MV-4-11 (cell line): Measurements from ENCODE around the gene ETV6.
A peak's percentile ranks its signal among the peaks of the same experiment; 100 is the strongest.
"Not testable (repeated sequence)": the region's sequence is repeated elsewhere in the genome, so short reads cannot be mapped to it uniquely, and the experiment has no call there.

Experiments used
- DNase-seq: peaks from one replicate; lab custom pipeline; 2025; lab: John Stamatoyannopoulos, UW

ETV6 gene

GRCh38 chr12:11668611-11669010 lies 19.1 kb downstream of the ETV6 start:
- DNase-seq = no peak

GRCh38 chr12:11669348-11669747 lies 19.9 kb downstream of the ETV6 start:
- no peak for DNase-seq

GRCh38 chr12:11672256-11673191 lies 23.1 kb downstream of the ETV6 start:
- DNase-seq = no peak

- no peak for DNase-seq
Observed at GRCh38 chr12:11673666-11674461, 24.4 kb downstream of the ETV6 start.

GRCh38 chr12:11674894-11675390 lies 25.5 kb downstream of the ETV6 start:
- no peak for DNase-seq

- no peak for DNase-seq
Observed at GRCh38 chr12:11676052-11676451, 26.6 kb downstream of the ETV6 start.

GRCh38 chr12:11677093-11677492 lies 27.6 kb downstream of the ETV6 start:
- no peak for DNase-seq

GRCh38 chr12:11677752-11678151 lies 28.3 kb downstream of the ETV6 start:
- no peak for DNase-seq

- DNase-seq = no peak
Observed at GRCh38 chr12:11678781-11679180, 29.3 kb downstream of the ETV6 start.

GRCh38 chr12:11681207-11681606 lies 31.7 kb downstream of the ETV6 start:
- DNase-seq = no peak

GRCh38 chr12:11681695-11682094 lies 32.2 kb downstream of the ETV6 start:
- not testable (repeated sequence) for DNase-seq

- no peak for DNase-seq
Observed at GRCh38 chr12:11684393-11684792, 34.9 kb downstream of the ETV6 start.

GRCh38 chr12:11684811-11685210 lies 35.3 kb downstream of the ETV6 start:
- DNase-seq = no peak

- peak; percentile 77 for DNase-seq
Observed at GRCh38 chr12:11685316-11685715, 35.8 kb downstream of the ETV6 start.

- no peak for DNase-seq
Observed at GRCh38 chr12:11685716-11686115, 36.2 kb downstream of the ETV6 start.

GRCh38 chr12:11686120-11686519 lies 36.6 kb downstream of the ETV6 start:
- DNase-seq = no peak

- no peak for DNase-seq
Observed at GRCh38 chr12:11687528-11687927, 38.1 kb downstream of the ETV6 start.

GRCh38 chr12:11688379-11688778 lies 38.9 kb downstream of the ETV6 start:
- no peak for DNase-seq

- DNase-seq = no peak
Observed at GRCh38 chr12:11688831-11689230, 39.4 kb downstream of the ETV6 start.

- DNase-seq = no peak
Observed at GRCh38 chr12:11689591-11690186, 40.2 kb downstream of the ETV6 start.

GRCh38 chr12:11693067-11693466 lies 43.6 kb downstream of the ETV6 start:
- no peak for DNase-seq

GRCh38 chr12:11693601-11694000 lies 44.1 kb downstream of the ETV6 start:
- DNase-seq = no peak
